HCT116 (cell line): Measurements from ENCODE around the gene PLPPR3. TPM values are rescaled to one million over a fixed set of nuclear protein-coding genes. Genes with fewer than 3 reads are reported as not detected.
"Not testable (repeated sequence)": the region's sequence is repeated elsewhere in the genome, so short reads cannot be mapped to it uniquely, and the experiment has no call there.

Source experiments
- ATAC-seq: fragments of 200-7000 bp; cut with Tn5 transposase; 2 replicates; pipeline ENCODE4 v1.9.1; 2020; ENCODE audit warnings: mild to moderate bottlenecking, moderate library complexity
- BruUV-seq: library from RNA; stranded (reverse); fragments of 400-500 nt; replicated peaks from 2 replicates; lab custom pipeline; 2021; lab: Mats Ljungman, UMichigan
- CTCF ChIA-PET: fragments of 300-600 bp; sonication (Branson Sonifier 250); formaldehyde crosslinking; loops from one replicate; lab custom pipeline; 2021; ENCODE audit warnings: antibody characterized with exemption; lab: Charles Lee
- POLR2A ChIA-PET: fragments of 300-600, 350-600 bp; sonication (Branson Sonifier 250); formaldehyde crosslinking; loops from one replicate; lab custom pipeline; 2021; ENCODE audit warnings: antibody characterized with exemption; lab: Charles Lee
- RAD21 ChIA-PET, 2 experiments: fragments of 300-600 bp; sonication (Branson Sonifier 250); formaldehyde crosslinking; loops; one replicate each; lab custom pipeline; 2023; ENCODE audit warnings: low total read pairs in 2 of 2; ENCODE audit not compliant: uncharacterized antibody in 2 of 2, unreplicated experiment in 2 of 2, low non-redundant PET in 1 of 2; lab: Charles Lee
- DNase-seq: peaks from one replicate; pipeline ENCODE4 v3.0.0-alpha.2; 2010; ENCODE audit warnings: low read depth, low spot score
- H2AFZ ChIP-seq: fragments of 200-600 bp; shearing (Covaris generic), sonication (generic); 2 replicates; pipeline ENCODE4 v1.6.1; 2017; ENCODE audit warnings: low read depth, mixed run types, mixed read lengths, antibody characterized with exemption, low read length; ENCODE audit not compliant: poor library complexity, severe bottlenecking
- H3K27ac ChIP-seq: 2 replicates; pipeline ENCODE4 v1.5.1; 2012; ENCODE audit warnings: low read depth, low read length
- H3K27me3 ChIP-seq: fragments of 200-600 bp; sonication (generic); 2 replicates; pipeline ENCODE4 v1.6.1; 2016; ENCODE audit warnings: mixed run types, low read length, mixed read lengths; ENCODE audit not compliant: insufficient read depth
- H3K36me3 ChIP-seq, 2 experiments: fragments of 200-500 bp in 1 of 2; fragments of 200-600 bp in 1 of 2; sonication (Bioruptor generic) in 1 of 2; sonication (generic) in 1 of 2; 2 replicates each; pipeline versions ENCODE4 v1.5.1 to v1.6.1; 2014 to 2016; ENCODE audit warnings: low read length in 2 of 2, inconsistent platforms in 1 of 2, mixed read lengths in 1 of 2, mixed run types in 1 of 2; ENCODE audit not compliant: insufficient read depth in 2 of 2, control insufficient read depth in 1 of 2
- H3K4me1 ChIP-seq, 2 experiments: fragments of 200-600 bp in 1 of 2; sonication (generic) in 1 of 2; 2 replicates each; pipeline versions ENCODE4 v1.5.1 to v1.6.1; 2012 to 2017; ENCODE audit warnings: low read length in 2 of 2, inconsistent platforms in 1 of 2, mild to moderate bottlenecking in 1 of 2, mixed read lengths in 1 of 2, mixed run types in 1 of 2, moderate library complexity in 1 of 2; ENCODE audit not compliant: insufficient read depth in 2 of 2, control insufficient read depth in 1 of 2
- H3K4me2 ChIP-seq: fragments of 200-600 bp; sonication (generic); 2 replicates; pipeline ENCODE4 v1.6.1; 2017; ENCODE audit warnings: mixed run types, low read length, mixed read lengths
- H3K4me3 ChIP-seq, 2 experiments: fragments of 200-600 bp in 1 of 2; sonication (generic) in 1 of 2; replicated peaks in 1 of 2; 2 replicates each; pipeline ENCODE4 v1.5.1; 2011 to 2016; ENCODE audit warnings: low read length in 2 of 2, control low read depth in 1 of 2, low read depth in 1 of 2, mild to moderate bottlenecking in 1 of 2, mixed read lengths in 1 of 2, mixed run types in 1 of 2
- H3K79me2 ChIP-seq: fragments of 200-600 bp; sonication (generic); 2 replicates; pipeline ENCODE4 v1.6.1; 2017; ENCODE audit warnings: mild to moderate bottlenecking, mixed run types, low read length, moderate library complexity, mixed read lengths; ENCODE audit not compliant: insufficient read depth
- H3K9ac ChIP-seq: fragments of 200-600 bp; sonication (generic); 2 replicates; pipeline ENCODE4 v1.6.1; 2016; ENCODE audit warnings: low read length, mixed read lengths
- H3K9me2 ChIP-seq: fragments of 200-600 bp; sonication (generic), shearing (Covaris generic); 2 replicates; pipeline ENCODE4 v1.6.1; 2017; ENCODE audit warnings: mixed run types, mild to moderate bottlenecking, moderate library complexity; ENCODE audit not compliant: insufficient read depth
- H3K9me3 ChIP-seq, 2 experiments: fragments of 200-500 bp in 1 of 2; fragments of 200-600 bp in 1 of 2; sonication (Bioruptor generic) in 1 of 2; sonication (generic) in 1 of 2; 2 replicates each; pipeline ENCODE4 v1.6.1; 2014 to 2017; ENCODE audit warnings: low read length in 2 of 2, mixed read lengths in 2 of 2, inconsistent platforms in 1 of 2, low read depth in 1 of 2, mild to moderate bottlenecking in 1 of 2, mixed run types in 1 of 2, moderate library complexity in 1 of 2; ENCODE audit not compliant: control insufficient read depth in 1 of 2, insufficient read depth in 1 of 2
- H4K20me1 ChIP-seq: fragments of 200-600 bp; sonication (generic), shearing (Covaris generic); 2 replicates; pipeline ENCODE4 v1.6.1; 2017; ENCODE audit warnings: mixed run types, mild to moderate bottlenecking, moderate library complexity; ENCODE audit not compliant: insufficient read depth
- ATF3 ChIP-seq: IDR thresholded peaks from 2 replicates; pipeline ENCODE4 v1.6.1; 2012
- CBX3 ChIP-seq: IDR thresholded peaks from 2 replicates; pipeline ENCODE4 v1.6.1; 2012; ENCODE audit warnings: low read depth
- EGR1 ChIP-seq: IDR thresholded peaks from 2 replicates; pipeline ENCODE4 v1.6.1; 2012; ENCODE audit warnings: low read depth
- EZH2phosphoT487 ChIP-seq: fragments of 200-600 bp; IDR thresholded peaks from 2 replicates; pipeline ENCODE4 v1.6.1; 2018; ENCODE audit warnings: antibody characterized with exemption, borderline replicate concordance
- FOSL1 ChIP-seq: IDR thresholded peaks from 2 replicates; pipeline ENCODE4 v1.6.1; 2012; ENCODE audit warnings: low read depth
- JUND ChIP-seq: IDR thresholded peaks from 2 replicates; pipeline ENCODE4 v1.6.1; 2012
- POLR2A ChIP-seq: IDR thresholded peaks from 2 replicates; pipeline ENCODE4 v1.7.0; 2011; ENCODE audit warnings: borderline replicate concordance; ENCODE audit not compliant: insufficient read depth, insufficient read length; ENCODE audit errors: extremely low read depth
- REST ChIP-seq: IDR thresholded peaks from 2 replicates; pipeline ENCODE4 v1.6.1; 2012; ENCODE audit warnings: low read depth
- SP1 ChIP-seq: IDR thresholded peaks from 2 replicates; pipeline ENCODE4 v1.6.1; 2012; ENCODE audit warnings: low read depth
- TCF7L2 ChIP-seq: IDR thresholded peaks from 2 replicates; pipeline ENCODE4 v1.7.0; 2011; ENCODE audit warnings: borderline replicate concordance, inconsistent platforms; ENCODE audit not compliant: insufficient read depth, insufficient read length; ENCODE audit errors: extremely low read depth
- ZFX ChIP-seq: fragments of 450-650 bp; IDR thresholded peaks from 2 replicates; pipeline ENCODE4 v1.6.1; 2017
- ZNF274 ChIP-seq: fragments of 200-500 bp; sonication (Bioruptor generic); IDR thresholded peaks from 2 replicates; pipeline ENCODE4 v1.6.1; 2014; ENCODE audit warnings: mild to moderate bottlenecking, low read depth, low read length, inconsistent platforms
- intact Hi-C: fragments of 100-400 bp; cut with micrococcal nuclease; formaldehyde crosslinking; loops from 2 replicates; pipeline ENCODE4 v1.10.0; 2022
- total RNA-seq: library from RNA; stranded (reverse); gene quantifications from one replicate; pipeline ENCODE4 v1.2.1, GENCODE V29; 2021; ENCODE audit not compliant: unreplicated experiment

The PLPPR3 gene
- total RNA-seq, 1 experiment from 2014 or later = 0.27 TPM

- ChIA-PET POLR2A (interaction anchor here (0.6 kb wide), 1 partner anchor 88 kb away, joined by 3 read pairs; no protein-coding TSS in a partner anchor), RAD21 (no interaction called here), CTCF (no interaction called here)
- H3K27me3 ChIP-seq = no peaks in the 10 kb centered on the region
- no peak for DNase-seq
- no peak for ATAC-seq
- no peaks in the 10 kb centered on the region for H4K20me1 ChIP-seq
- no peaks in the 10 kb centered on the region for H3K9me3 ChIP-seq
- H3K4me1 ChIP-seq = peaks cover 12 to 21% of the 10 kb centered on the region in 2 experiments
- no TSS peak for BruUV-seq
- intact Hi-C loops = no loop called here
- H3K27ac ChIP-seq = no peak overlapping the region
- H3K4me2 ChIP-seq = no peak overlapping the region
- H3K79me2 ChIP-seq = no peaks in the 10 kb centered on the region
- no peak overlapping the region for H2AFZ ChIP-seq
- no peaks in the 10 kb centered on the region for H3K36me3 ChIP-seq
- no peak overlapping the region for H3K4me3 ChIP-seq
- TF ChIP-seq JUND = no peak
- no peak for TF ChIP-seq ATF3
- TF ChIP-seq FOSL1 = no peak
- no peak for TF ChIP-seq EZH2phosphoT487
- no peak for TF ChIP-seq EGR1
- no peak for TF ChIP-seq TCF7L2
- no peak for TF ChIP-seq CBX3
- TF ChIP-seq REST = no peak
- no peak for TF ChIP-seq ZFX
- no peak for TF ChIP-seq ZNF274
- TF ChIP-seq SP1 = no peak
- TF ChIP-seq POLR2A = no peak
- no peak overlapping the region for H3K9ac ChIP-seq
- H3K9me2 ChIP-seq = no peaks in the 10 kb centered on the region
These were observed 32.8 kb upstream of the PLPPR3 start for GRCh38 chr19:854549-854948.

GRCh38 chr19:853614-854220 lies 32.0 kb upstream of the PLPPR3 start:
- POLR2A ChIA-PET = interaction anchor here (0.6 kb wide), 1 partner anchor 87 kb away, joined by 3 read pairs; no protein-coding TSS in a partner anchor
- RAD21 ChIA-PET, H3K4me2 ChIP-seq, H3K79me2 ChIP-seq, H3K27ac ChIP-seq, H3K9ac ChIP-seq, ATAC-seq, DNase-seq, H3K4me3 ChIP-seq, H3K27me3 ChIP-seq, intact Hi-C loops, H3K36me3 ChIP-seq, H2AFZ ChIP-seq, H4K20me1 ChIP-seq, H3K9me3 ChIP-seq, H3K9me2 ChIP-seq, CTCF ChIA-PET, BruUV-seq: not testable (repeated sequence)
- H3K4me1 ChIP-seq = peaks cover 6 to 13% of the 10 kb centered on the region in 2 experiments; a peak in 3 of 4 replicates
